Activated effector memory CD4-positive, alpha-beta T cell treated with anti-CD3 and anti-CD28 coated beads, Interleukin-2, amount 50 U/mL, for 16 hours (primary cell): ENCODE measurements around the gene PTPRN2.

Experiments used
- DNase-seq: peaks from one replicate; pipeline ENCODE4 v3.0.0-alpha.2; 2020

Gene PTPRN2

GRCh38 chr7:157813741-157814661, 773.6 kb downstream of the PTPRN2 start:
- no peak for DNase-seq

- DNase-seq = no peak
Observed at GRCh38 chr7:157813053-157813452, 774.6 kb downstream of the PTPRN2 start.

GRCh38 chr7:157811946-157812345, 775.7 kb downstream of the PTPRN2 start:
- DNase-seq = no peak

GRCh38 chr7:157809863-157810851, 777.5 kb downstream of the PTPRN2 start:
- no peak for DNase-seq

GRCh38 chr7:157809154-157809862, 778.3 kb downstream of the PTPRN2 start:
- DNase-seq = no peak

- DNase-seq = no peak
Observed at GRCh38 chr7:157808042-157808441, 779.6 kb downstream of the PTPRN2 start.

GRCh38 chr7:157807510-157807909, 780.1 kb downstream of the PTPRN2 start:
- no peak for DNase-seq

GRCh38 chr7:157806711-157807110, 780.9 kb downstream of the PTPRN2 start:
- DNase-seq = no peak

GRCh38 chr7:157805713-157806112, 781.9 kb downstream of the PTPRN2 start:
- no peak for DNase-seq

- no peak for DNase-seq
Observed at GRCh38 chr7:157803906-157804305, 783.7 kb downstream of the PTPRN2 start.

- no peak for DNase-seq
Observed at GRCh38 chr7:157801971-157802675, 785.5 kb downstream of the PTPRN2 start.

- DNase-seq = no peak
Observed at GRCh38 chr7:157801113-157801512, 786.5 kb downstream of the PTPRN2 start.

GRCh38 chr7:157800281-157800680, 787.3 kb downstream of the PTPRN2 start:
- DNase-seq = no peak

GRCh38 chr7:157799076-157799685, 788.4 kb downstream of the PTPRN2 start:
- no peak for DNase-seq

GRCh38 chr7:157797361-157797760, 790.3 kb downstream of the PTPRN2 start:
- DNase-seq = no peak

- no peak for DNase-seq
Observed at GRCh38 chr7:157796846-157797245, 790.8 kb downstream of the PTPRN2 start.

GRCh38 chr7:157795643-157796042, 792.0 kb downstream of the PTPRN2 start:
- DNase-seq = no peak

- no peak for DNase-seq
Observed at GRCh38 chr7:157795199-157795598, 792.4 kb downstream of the PTPRN2 start.

- no peak for DNase-seq
Observed at GRCh38 chr7:157794746-157795065, 792.9 kb downstream of the PTPRN2 start.

GRCh38 chr7:157793973-157794745, 793.5 kb downstream of the PTPRN2 start:
- no peak for DNase-seq

- DNase-seq = no peak
Observed at GRCh38 chr7:157793087-157793353, 794.6 kb downstream of the PTPRN2 start.
